Tibial nerve (tissue), 4 donors: ENCODE data around the gene DTNBP1.

ENCODE experiments used
- EP300 ChIP-seq, 2 donors: sonication (generic); formaldehyde crosslinking; IDR thresholded peaks; one replicate each; pipeline ENCODE4 v1.6.1; 2017; ENCODE audit warnings: antibody characterized with exemption in 2 of 2, mild to moderate bottlenecking in 1 of 2
- TF ChIP-seq, protein P1 (sequence below), 5 experiments: fragments of 200-600 bp in 3 of 5; fragments of 450-650 bp in 2 of 5; sonication (generic) in 3 of 5; IDR thresholded peaks; one replicate each; pipeline ENCODE4 v1.5.1; 2016 to 2019; ENCODE audit warnings: antibody characterized with exemption in 5 of 5, mild to moderate bottlenecking in 3 of 5, moderate library complexity in 2 of 5

GRCh38 chr6:15500078-15500740, 162.6 kb downstream of the DTNBP1 start:
- TF ChIP-seq, protein P1, sequence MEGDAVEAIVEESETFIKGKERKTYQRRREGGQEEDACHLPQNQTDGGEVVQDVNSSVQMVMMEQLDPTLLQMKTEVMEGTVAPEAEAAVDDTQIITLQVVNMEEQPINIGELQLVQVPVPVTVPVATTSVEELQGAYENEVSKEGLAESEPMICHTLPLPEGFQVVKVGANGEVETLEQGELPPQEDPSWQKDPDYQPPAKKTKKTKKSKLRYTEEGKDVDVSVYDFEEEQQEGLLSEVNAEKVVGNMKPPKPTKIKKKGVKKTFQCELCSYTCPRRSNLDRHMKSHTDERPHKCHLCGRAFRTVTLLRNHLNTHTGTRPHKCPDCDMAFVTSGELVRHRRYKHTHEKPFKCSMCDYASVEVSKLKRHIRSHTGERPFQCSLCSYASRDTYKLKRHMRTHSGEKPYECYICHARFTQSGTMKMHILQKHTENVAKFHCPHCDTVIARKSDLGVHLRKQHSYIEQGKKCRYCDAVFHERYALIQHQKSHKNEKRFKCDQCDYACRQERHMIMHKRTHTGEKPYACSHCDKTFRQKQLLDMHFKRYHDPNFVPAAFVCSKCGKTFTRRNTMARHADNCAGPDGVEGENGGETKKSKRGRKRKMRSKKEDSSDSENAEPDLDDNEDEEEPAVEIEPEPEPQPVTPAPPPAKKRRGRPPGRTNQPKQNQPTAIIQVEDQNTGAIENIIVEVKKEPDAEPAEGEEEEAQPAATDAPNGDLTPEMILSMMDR (IDR thresholded peaks at IDR 0.05) = no peak
- no peak for TF ChIP-seq EP300 (IDR thresholded peaks at IDR 0.05)
